ENCODE results near the gene ULK3.

GRCh38 chr15:74790080-74790916, 52.7 kb downstream of the ULK3 start:
- no peak for TF ChIP-seq CTCF (IDR thresholded peaks at IDR 0.05)
- no peak for TF ChIP-seq EP300 (IDR thresholded peaks at IDR 0.05)
